Body of pancreas (tissue), 4 donors: ENCODE data around the gene LSM14A. TPM values are rescaled to one million over a fixed set of nuclear protein-coding genes. Genes with fewer than 3 reads are reported as not detected.
"Not testable (repeated sequence)": the region's sequence is repeated elsewhere in the genome, so short reads cannot be mapped to it uniquely, and the experiment has no call there.

Source experiments
- ATAC-seq: fragments of 150-250 bp; one replicate; pipeline ENCODE4 v1.9.1; 2016
- DNase-seq, 4 donors: peaks; one replicate each; pipeline ENCODE4 v3.0.0-alpha.2; 2019
- H3K27ac ChIP-seq, 4 donors: fragments of 200-600 bp; sonication (generic); 1 replicate in 3 of 4; 2 replicates in 1 of 4; pipeline versions ENCODE4 v1.5.1 to v1.6.1; 2016 to 2019; ENCODE audit warnings: mild to moderate bottlenecking in 1 of 4, mixed read lengths in 1 of 4, moderate library complexity in 1 of 4
- H3K27me3 ChIP-seq, 2 donors: fragments of 200-600 bp; sonication (generic); one replicate each; pipeline ENCODE4 v1.6.0; 2016; ENCODE audit warnings: mild to moderate bottlenecking in 1 of 2
- H3K36me3 ChIP-seq, 2 donors: fragments of 200-600 bp; sonication (generic); replicated peaks in 1 of 2; 2 replicates each; pipeline ENCODE4 v1.5.1; 2016; ENCODE audit warnings: low read depth in 2 of 2; ENCODE audit not compliant: insufficient read depth in 1 of 2
- H3K4me1 ChIP-seq: fragments of 200-600 bp; sonication (generic); one replicate; pipeline ENCODE4 v1.6.0; 2016
- H3K4me3 ChIP-seq, 2 donors: fragments of 200-600 bp; sonication (generic); 1 replicate in 1 of 2; 2 replicates in 1 of 2; pipeline ENCODE4 v1.5.1; 2016 to 2019
- H3K9me3 ChIP-seq, 3 donors: fragments of 200-600 bp; sonication (generic); 1 replicate in 2 of 3; 2 replicates in 1 of 3; pipeline ENCODE4 v1.5.1; 2016
- POLR2A ChIP-seq, 3 donors: fragments of 450-650 bp; IDR thresholded peaks; one replicate each; pipeline ENCODE4 v1.6.1; 2016; ENCODE audit warnings: antibody characterized with exemption in 3 of 3, mild to moderate bottlenecking in 2 of 3
- WGBS, 2 donors: methylation state at CpG; one replicate each; pipeline ENCODE4 v1.1.5; 2017; 5-methylcytosine and 5-hydroxymethylcytosine counted together
- intact Hi-C: fragments of 100-400 bp; cut with DNase I; formaldehyde crosslinking; loops from one replicate; pipeline ENCODE4 v1.15.1; 2023
- total RNA-seq, 2 donors: library from RNA; depleted of rRNA; stranded (reverse); fragments of >200 nt; gene quantifications; one replicate each; pipeline ENCODE4 v1.1.0, GENCODE V29; 2016
- TF ChIP-seq, protein P1 (sequence below), 7 experiments: fragments of 450-650 bp in 4 of 7; fragments of 200-600 bp in 3 of 7; sonication (generic) in 3 of 7; IDR thresholded peaks; one replicate each; pipeline ENCODE4 v1.5.1; 2016 to 2019; ENCODE audit warnings: antibody characterized with exemption in 7 of 7

The LSM14A gene
- total RNA-seq, 2 donors from 2014 or later = 63.6 to 95.9 TPM

DNA sequence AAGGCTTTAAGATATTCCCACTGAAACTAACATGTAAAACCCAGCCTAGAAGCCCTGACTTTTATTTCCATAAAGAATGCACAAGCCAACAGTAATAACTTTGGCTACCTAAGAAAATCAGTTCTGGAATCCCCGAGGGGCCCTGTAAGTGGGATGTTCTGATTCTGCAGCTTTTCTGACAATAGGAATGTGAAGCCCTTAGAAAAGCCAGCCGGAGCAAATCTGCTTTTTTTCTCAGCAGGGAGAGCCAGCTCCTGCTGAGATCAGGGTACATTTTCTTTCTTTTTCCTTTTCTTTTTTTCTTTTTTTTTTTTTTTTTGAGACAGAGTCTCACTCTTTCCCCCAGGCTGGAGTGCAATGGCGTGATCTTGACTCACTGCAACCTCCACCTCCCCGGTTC is 74.0 kb downstream of the LSM14A start:
- H3K4me1 ChIP-seq = peaks cover 5% of the 10 kb centered on the region
- no peak overlapping the region for H3K27ac ChIP-seq
- H3K27me3 ChIP-seq = no peaks in the 10 kb centered on the region
- WGBS, 2 donors = 82 to 90% methylated on average over 4 of the region's 4 CpGs
- H3K9me3 ChIP-seq = no peaks in the 10 kb centered on the region
- DNase-seq = no peak
- ATAC-seq = no peak
- intact Hi-C loops = no loop called here
- H3K4me3 ChIP-seq = no peak overlapping the region
- H3K36me3 ChIP-seq = no peaks in the 10 kb centered on the region
- no peak for TF ChIP-seq POLR2A (IDR thresholded peaks at IDR 0.05)
- TF ChIP-seq, protein P1, sequence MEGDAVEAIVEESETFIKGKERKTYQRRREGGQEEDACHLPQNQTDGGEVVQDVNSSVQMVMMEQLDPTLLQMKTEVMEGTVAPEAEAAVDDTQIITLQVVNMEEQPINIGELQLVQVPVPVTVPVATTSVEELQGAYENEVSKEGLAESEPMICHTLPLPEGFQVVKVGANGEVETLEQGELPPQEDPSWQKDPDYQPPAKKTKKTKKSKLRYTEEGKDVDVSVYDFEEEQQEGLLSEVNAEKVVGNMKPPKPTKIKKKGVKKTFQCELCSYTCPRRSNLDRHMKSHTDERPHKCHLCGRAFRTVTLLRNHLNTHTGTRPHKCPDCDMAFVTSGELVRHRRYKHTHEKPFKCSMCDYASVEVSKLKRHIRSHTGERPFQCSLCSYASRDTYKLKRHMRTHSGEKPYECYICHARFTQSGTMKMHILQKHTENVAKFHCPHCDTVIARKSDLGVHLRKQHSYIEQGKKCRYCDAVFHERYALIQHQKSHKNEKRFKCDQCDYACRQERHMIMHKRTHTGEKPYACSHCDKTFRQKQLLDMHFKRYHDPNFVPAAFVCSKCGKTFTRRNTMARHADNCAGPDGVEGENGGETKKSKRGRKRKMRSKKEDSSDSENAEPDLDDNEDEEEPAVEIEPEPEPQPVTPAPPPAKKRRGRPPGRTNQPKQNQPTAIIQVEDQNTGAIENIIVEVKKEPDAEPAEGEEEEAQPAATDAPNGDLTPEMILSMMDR (IDR thresholded peaks at IDR 0.05) = no peak

DNA sequence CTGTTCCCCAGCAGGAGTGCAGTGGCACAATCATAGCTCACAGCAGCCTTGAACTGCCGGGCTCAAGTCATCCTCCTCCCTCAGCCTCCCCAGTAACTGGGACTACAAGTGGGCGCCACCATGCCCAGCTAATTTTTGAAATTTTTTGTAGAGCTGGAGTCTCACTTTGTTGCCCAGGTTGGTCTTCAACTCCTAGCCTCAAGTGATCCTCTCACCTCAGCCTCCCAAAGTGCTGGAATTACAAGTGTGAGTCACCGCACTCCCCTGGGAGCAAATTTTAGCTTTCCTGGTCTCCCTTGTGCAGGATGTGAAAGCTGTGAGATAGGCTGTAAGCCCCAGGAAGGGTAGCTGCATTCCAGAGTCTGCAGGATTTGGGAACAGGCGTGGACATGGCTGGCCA is 76.6 kb downstream of the LSM14A start:
- H3K36me3 ChIP-seq = no peaks in the 10 kb centered on the region
- no peaks in the 10 kb centered on the region for H3K9me3 ChIP-seq
- no peak for ATAC-seq
- H3K27me3 ChIP-seq = no peaks in the 10 kb centered on the region
- DNase-seq = no peak
- TF ChIP-seq, protein P1 (IDR thresholded peaks at IDR 0.05) = no peak
- TF ChIP-seq POLR2A (IDR thresholded peaks at IDR 0.05) = no peak
- no peak overlapping the region for H3K27ac ChIP-seq
- 84 to 98% methylated on average over 4 of the region's 4 CpGs for WGBS, 2 donors
- H3K4me1 ChIP-seq = peaks cover 10% of the 10 kb centered on the region
- intact Hi-C loops = no loop called here
- no peak overlapping the region for H3K4me3 ChIP-seq

DNA sequence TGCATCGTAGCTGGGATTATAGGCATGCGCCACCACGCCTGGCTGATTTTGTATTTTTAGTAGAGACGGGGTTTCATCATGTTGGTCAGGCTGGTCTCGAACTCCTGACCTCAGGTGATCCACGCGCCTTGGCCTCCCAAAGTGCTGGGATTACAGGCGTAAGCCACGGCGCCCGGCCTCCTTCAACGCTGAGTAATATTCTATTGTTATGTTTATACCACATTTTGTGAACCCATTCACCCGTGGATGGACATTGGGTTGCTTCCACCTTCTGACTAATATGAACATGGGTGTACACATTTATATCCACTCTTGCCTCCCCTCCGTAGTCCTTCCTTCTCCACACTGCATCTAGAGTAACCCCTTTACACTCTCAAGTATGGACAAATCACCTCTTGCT is 80.9 kb downstream of the LSM14A start:
- intact Hi-C loops, H3K27me3 ChIP-seq, H3K36me3 ChIP-seq, H3K9me3 ChIP-seq, DNase-seq, H3K27ac ChIP-seq, ATAC-seq, H3K4me3 ChIP-seq: not testable (repeated sequence)
- peaks cover 36% of the 10 kb centered on the region for H3K4me1 ChIP-seq
- WGBS, 2 donors = 96 to 97% methylated on average over 14 of the region's 14 CpGs

DNA sequence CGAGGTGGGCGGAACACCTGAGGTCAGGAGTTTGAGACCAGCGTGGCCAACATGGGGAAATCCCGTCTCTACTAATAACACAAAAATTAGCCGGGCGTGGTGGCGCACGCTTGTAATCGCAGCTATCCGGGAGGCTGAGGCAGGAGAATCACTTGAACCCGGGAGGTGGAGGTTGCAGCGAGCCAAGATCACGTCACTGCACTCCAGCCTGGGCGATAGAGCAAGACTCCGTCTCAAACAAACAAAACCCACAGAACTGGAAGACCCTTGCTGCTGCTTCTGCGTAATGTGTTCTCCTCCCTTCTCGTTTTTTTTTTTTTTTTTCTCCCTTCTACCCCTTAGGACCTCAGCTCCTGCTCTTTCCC is 81.4 kb downstream of the LSM14A start:
- H3K4me3 ChIP-seq = peak overlapping the region in 1 of 2 donors; percentile 97
- ATAC-seq, H3K9me3 ChIP-seq, intact Hi-C loops, H3K36me3 ChIP-seq, H3K27me3 ChIP-seq, DNase-seq: not testable (repeated sequence)
- H3K27ac ChIP-seq = peak overlapping the region in 3 of 4 donors; percentile 88 to 99 (median 95)
- peaks cover 41% of the 10 kb centered on the region for H3K4me1 ChIP-seq
- 54 to 56% methylated on average over 17 of the region's 17 CpGs for WGBS, 2 donors

DNA sequence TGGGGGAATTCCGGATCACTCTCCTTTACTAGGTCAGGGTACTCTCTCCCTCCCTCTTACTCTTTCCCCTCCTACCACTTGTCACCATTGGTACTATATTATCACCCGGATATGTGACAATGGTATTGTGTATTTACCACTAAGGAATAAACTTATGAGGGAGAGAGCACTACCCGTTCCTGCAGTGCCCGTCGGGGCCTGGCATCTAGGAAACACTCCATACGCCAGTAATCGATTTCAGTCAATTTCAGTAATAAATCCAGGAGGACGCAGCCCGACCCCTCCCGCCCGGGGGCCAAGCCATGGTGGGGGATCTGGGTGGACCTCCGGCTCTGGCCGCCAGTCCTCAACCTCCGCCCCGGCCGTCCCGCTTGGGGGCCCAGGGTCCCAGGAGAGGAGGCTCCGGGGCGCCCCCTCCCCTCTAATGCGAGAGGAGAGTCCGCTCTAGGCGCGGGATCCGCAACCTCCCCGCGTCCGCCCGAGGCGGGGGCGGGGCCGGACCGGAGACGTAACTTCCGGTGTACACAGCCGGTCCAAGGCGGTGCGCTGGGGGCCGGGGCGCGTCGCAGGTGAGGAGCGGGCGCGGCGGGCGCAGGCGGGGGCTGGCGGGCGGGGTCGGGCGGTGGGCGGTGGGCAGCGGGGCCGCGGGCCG is 81.9 kb downstream of the LSM14A start, which contains the start of gene GARRE1:
Gene GARRE1 (plus strand): TSS at position 509 of the 652 bp plus-strand sequence. CDS start 45,920 bp downstream, outside the sequence.
- Histone ChIP-seq H3K4me3 (peak within 1 kb of the TSS; percentile 65 to 97), H3K27me3 (no peaks in the 10 kb centered on the region), H3K4me1 (peaks cover 42% of the 10 kb centered on the region), H3K36me3 (no peaks in the 10 kb centered on the region), H3K27ac (peak within 1 kb of the TSS; percentile 88 to 99 (median 92)), H3K9me3 (no peaks in the 10 kb centered on the region)
- intact Hi-C loops = no loop called here
- peak; percentile 91 for ATAC-seq
- WGBS, 2 donors = 0% methylated on average over 7 to 35 of the region's 56 CpGs
- peak; percentile 59 to 88 (median 83) for TF ChIP-seq POLR2A (IDR thresholded peaks at IDR 0.05)
- TF ChIP-seq, protein P1 (IDR thresholded peaks at IDR 0.05) = peak in 1 of 7 experiments; percentile 19
- DNase-seq = peak; percentile 87 to 93 (median 88)
